ENCODE results near the gene PLPPR3. TPM values are rescaled to one million over a fixed set of nuclear protein-coding genes. Genes with fewer than 3 reads are reported as not detected.

Gene PLPPR3
- total and polyA plus RNA-seq, 12 donors, result 0.08 to 1.7 (median 0.14) TPM; not detected in 7

DNA sequence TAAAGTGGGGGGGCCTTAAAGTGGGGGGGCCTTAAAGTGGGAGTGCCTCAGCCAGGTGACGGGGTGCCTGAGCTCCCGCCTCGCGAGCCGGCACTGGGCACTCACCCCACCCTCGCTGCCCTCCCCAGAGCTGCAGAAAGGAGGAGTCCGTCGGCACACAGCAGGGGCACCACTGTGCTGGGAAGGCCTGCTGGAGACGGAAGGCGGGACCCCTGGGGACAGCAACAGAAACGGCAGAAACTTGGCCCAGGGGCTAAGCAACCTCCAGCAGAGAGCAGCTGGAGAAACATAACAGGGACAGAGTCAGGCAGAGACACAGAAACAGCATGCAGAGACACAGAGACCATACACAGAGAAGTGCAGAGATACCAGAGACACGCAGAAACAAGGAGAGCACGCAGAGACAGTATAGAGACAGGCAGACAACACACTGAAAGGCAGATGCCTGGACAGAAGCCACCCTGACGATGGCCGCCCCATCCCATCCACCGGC, 45.6 kb upstream of the PLPPR3 start:
- TF ChIP-seq POLR2A (IDR thresholded peaks at IDR 0.05), result no peak
- TF ChIP-seq, protein P1, sequence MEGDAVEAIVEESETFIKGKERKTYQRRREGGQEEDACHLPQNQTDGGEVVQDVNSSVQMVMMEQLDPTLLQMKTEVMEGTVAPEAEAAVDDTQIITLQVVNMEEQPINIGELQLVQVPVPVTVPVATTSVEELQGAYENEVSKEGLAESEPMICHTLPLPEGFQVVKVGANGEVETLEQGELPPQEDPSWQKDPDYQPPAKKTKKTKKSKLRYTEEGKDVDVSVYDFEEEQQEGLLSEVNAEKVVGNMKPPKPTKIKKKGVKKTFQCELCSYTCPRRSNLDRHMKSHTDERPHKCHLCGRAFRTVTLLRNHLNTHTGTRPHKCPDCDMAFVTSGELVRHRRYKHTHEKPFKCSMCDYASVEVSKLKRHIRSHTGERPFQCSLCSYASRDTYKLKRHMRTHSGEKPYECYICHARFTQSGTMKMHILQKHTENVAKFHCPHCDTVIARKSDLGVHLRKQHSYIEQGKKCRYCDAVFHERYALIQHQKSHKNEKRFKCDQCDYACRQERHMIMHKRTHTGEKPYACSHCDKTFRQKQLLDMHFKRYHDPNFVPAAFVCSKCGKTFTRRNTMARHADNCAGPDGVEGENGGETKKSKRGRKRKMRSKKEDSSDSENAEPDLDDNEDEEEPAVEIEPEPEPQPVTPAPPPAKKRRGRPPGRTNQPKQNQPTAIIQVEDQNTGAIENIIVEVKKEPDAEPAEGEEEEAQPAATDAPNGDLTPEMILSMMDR (IDR thresholded peaks at IDR 0.05), result no peak
- Histone ChIP-seq H3K9me3 (replicated peaks in 1 of 3) (no peaks in the 10 kb centered on the region), H3K27ac (no peak overlapping the region), H3K4me1 (replicated peaks in 1 of 2) (peaks cover 15 to 22% of the 10 kb centered on the region in 2 donors), H3K36me3 (replicated peaks in 1 of 2) (peaks cover 0 to 23% of the 10 kb centered on the region in 2 donors), H3K27me3 (no peaks in the 10 kb centered on the region), H3K4me3 (no peak overlapping the region)
- WGBS, 4 donors, result 82 to 90% (median 86%) methylated on average over 10 to 16 of the region's 16 CpGs
- DNase-seq, result peak in 1 of 7 donors; percentile 21
- intact Hi-C loops (cut with DNase I), result loop anchor here (2.0 to 5.0 kb wide), 2 partner anchors 53 to 115 kb away; partner anchors contain the start of gene WDR18 (in 1 of the 2)

DNA sequence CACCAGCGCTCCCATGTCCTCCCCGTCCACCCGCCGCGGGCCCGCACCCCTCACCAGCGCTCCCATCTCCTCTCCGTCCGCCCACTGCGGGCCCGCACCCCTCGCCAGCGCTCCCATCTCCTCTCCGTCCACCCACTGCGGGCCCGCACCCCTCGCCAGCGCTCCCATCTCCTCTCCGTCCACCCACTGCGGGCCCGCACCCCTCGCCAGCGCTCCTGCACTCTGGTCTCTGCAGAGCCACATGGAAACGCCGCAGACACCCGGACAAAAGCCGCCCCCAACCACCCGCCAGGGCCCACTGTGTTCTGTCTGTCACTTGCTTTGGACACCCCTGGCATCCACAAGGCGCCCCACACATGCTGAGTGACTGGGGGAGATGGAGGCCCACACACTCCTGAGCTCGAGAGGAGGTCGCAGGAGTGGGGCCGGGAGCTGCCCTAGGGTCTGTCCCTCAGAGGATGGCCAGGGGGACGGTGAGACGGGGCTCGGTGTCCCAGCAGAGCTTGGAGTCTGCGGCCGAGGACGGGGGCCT, 45.1 kb upstream of the PLPPR3 start:
- intact Hi-C loops (cut with DNase I), result loop anchor here (2.0 to 5.0 kb wide), 2 partner anchors 54 to 115 kb away; partner anchors contain the start of gene WDR18 (in 1 of the 2)
- Histone ChIP-seq H3K27me3 (no peaks in the 10 kb centered on the region), H3K4me3 (no peak overlapping the region), H3K36me3 (replicated peaks in 1 of 2) (peaks cover 0 to 23% of the 10 kb centered on the region in 2 donors), H3K27ac (no peak overlapping the region), H3K9me3 (replicated peaks in 1 of 3) (no peaks in the 10 kb centered on the region), H3K4me1 (replicated peaks in 1 of 2) (peaks cover 10 to 17% of the 10 kb centered on the region in 2 donors)
- no peak for TF ChIP-seq POLR2A (IDR thresholded peaks at IDR 0.05)
- TF ChIP-seq, protein P1 (IDR thresholded peaks at IDR 0.05), result no peak
- WGBS, 4 donors, result 85 to 90% (median 87%) methylated on average over 24 to 37 of the region's 38 CpGs
- DNase-seq, result peak in 1 of 7 donors; percentile 17

DNA sequence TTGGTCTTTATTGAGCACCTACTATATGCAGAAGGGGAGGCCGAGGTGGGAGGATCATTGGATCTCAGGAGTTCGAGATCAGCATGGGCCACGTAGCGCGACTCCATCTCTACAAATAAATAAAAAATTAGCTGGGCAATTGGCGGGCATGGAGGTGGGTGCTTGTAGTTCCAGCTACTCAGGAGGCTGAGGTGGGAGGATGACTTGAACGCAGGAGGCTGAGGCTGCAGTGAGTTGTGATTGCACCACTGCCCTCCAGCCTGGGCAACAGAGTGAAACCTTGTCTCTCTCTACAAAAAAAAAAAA, 41.5 kb upstream of the PLPPR3 start:
- H3K36me3 ChIP-seq (replicated peaks in 1 of 2), result peaks cover 0 to 6% of the 10 kb centered on the region in 2 donors
- TF ChIP-seq, protein P1 (IDR thresholded peaks at IDR 0.05), result no peak
- no peak for TF ChIP-seq POLR2A (IDR thresholded peaks at IDR 0.05)
- peaks cover 6 to 9% of the 10 kb centered on the region in 2 donors for H3K4me1 ChIP-seq (replicated peaks in 1 of 2)
- peaks cover 9% of the 10 kb centered on the region for H3K27me3 ChIP-seq
- H3K27ac ChIP-seq, result no peak overlapping the region
- 61 to 87% (median 62%) methylated on average over 7 of the region's 7 CpGs for WGBS, 4 donors
- intact Hi-C loops (cut with DNase I), result loop anchor here in 1 of 2 donors (5.0 kb wide), 1 partner anchor 54 kb away; the partner anchor contains the start of gene KISS1R
- no peak overlapping the region for H3K4me3 ChIP-seq
- no peaks in the 10 kb centered on the region for H3K9me3 ChIP-seq (replicated peaks in 1 of 3)
- no peak for DNase-seq

DNA sequence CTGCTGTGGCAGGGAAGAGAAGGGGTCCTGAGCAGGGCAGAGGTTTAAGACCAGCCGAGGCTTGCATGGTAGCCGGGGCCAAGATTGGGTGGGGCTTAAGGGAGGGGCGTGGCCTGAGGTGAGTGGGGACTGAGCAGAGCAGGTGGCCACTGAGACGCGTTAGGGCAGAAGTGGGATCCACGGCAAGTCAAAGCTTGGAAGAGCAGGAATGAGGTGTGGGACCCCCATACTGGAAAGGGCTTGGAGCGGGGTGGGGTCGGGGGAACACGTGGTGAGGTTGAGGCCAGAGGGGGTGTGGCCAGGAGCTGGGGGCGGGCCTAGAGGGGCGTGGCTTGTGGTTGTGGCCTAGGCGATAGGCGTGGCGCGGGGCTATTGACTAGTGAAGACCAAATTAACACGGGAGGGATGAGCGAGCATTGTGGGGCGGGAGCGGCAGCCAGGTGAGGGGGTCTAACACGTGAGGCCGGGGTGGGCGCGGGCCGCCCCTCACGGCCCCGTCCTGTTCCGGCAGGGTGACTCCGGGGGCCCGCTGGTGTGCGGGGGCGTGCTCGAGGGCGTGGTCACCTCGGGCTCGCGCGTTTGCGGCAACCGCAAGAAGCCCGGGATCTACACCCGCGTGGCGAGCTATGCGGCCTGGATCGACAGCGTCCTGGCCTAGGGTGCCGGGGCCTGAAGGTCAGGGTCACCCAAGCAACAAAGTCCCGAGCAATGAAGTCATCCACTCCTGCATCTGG, 41.0 kb upstream of the PLPPR3 start:
- peak; percentile 64 to 84 (median 74) for DNase-seq
- Histone ChIP-seq H3K27ac (peak overlapping the region in 1 of 5 donors; percentile 29), H3K9me3 (replicated peaks in 1 of 3) (no peaks in the 10 kb centered on the region), H3K27me3 (peaks cover 9% of the 10 kb centered on the region), H3K4me1 (replicated peaks in 1 of 2) (peaks cover 6 to 9% of the 10 kb centered on the region in 2 donors), H3K4me3 (no peak overlapping the region), H3K36me3 (replicated peaks in 1 of 2) (peaks cover 0 to 1% of the 10 kb centered on the region in 2 donors)
- TF ChIP-seq, protein P1 (IDR thresholded peaks at IDR 0.05), result no peak
- TF ChIP-seq POLR2A (IDR thresholded peaks at IDR 0.05), result no peak
- intact Hi-C loops (cut with DNase I), result loop anchor here in 1 of 2 donors (5.0 kb wide), 1 partner anchor 55 kb away; the partner anchor contains the start of gene KISS1R
- WGBS, 4 donors, result 9 to 24% (median 16%) methylated on average over 17 to 48 of the region's 48 CpGs
